Keratinocyte (primary cell): ENCODE data around the gene ACSF3. TPM values are rescaled to one million over a fixed set of nuclear protein-coding genes. Genes with fewer than 3 reads are reported as not detected.

ENCODE experiments used
- DNase-seq: peaks from one replicate; pipeline ENCODE4 v3.0.0-alpha.2; 2011; ENCODE audit warnings: low read depth, missing footprints, low spot score
- FAIRE-seq: peaks from 2 replicates; lab custom pipeline; 2011; peaks lifted over from hg19 to GRCh38; lab: Jason Lieb, UNC
- H2AFZ ChIP-seq: 2 replicates; pipeline ENCODE4 v1.6.0; 2012; ENCODE audit warnings: low read length, control low read depth, inconsistent platforms; ENCODE audit not compliant: control insufficient read depth
- H3K27ac ChIP-seq: 2 replicates; pipeline ENCODE4 v1.5.1; 2011; ENCODE audit warnings: low read length; ENCODE audit not compliant: control insufficient read depth, insufficient read depth
- H3K27me3 ChIP-seq: 3 replicates; pipeline ENCODE4 v1.6.0; 2011; ENCODE audit warnings: low read length; ENCODE audit not compliant: control insufficient read depth, insufficient read depth; ENCODE audit errors: extremely low read depth
- H3K36me3 ChIP-seq, 2 experiments: 2 replicates in 1 of 2; 3 replicates in 1 of 2; pipeline ENCODE4 v1.5.1; 2011; ENCODE audit warnings: low read length in 2 of 2, mild to moderate bottlenecking in 1 of 2; ENCODE audit not compliant: control insufficient read depth in 2 of 2, insufficient read depth in 2 of 2; ENCODE audit errors: extremely low read depth in 1 of 2
- H3K4me1 ChIP-seq: 3 replicates; pipeline ENCODE4 v1.5.1; 2011; ENCODE audit warnings: low read length; ENCODE audit not compliant: control insufficient read depth, insufficient read depth; ENCODE audit errors: extremely low read depth
- H3K4me2 ChIP-seq: 3 replicates; pipeline ENCODE4 v1.6.0; 2011; ENCODE audit warnings: low read depth, low read length; ENCODE audit not compliant: control insufficient read depth, insufficient read depth; ENCODE audit errors: extremely low read depth
- H3K4me3 ChIP-seq, 3 experiments: fragments of 200-600 bp in 1 of 3; sonication (generic) in 1 of 3; 2 replicates in 2 of 3; 3 replicates in 1 of 3; pipeline ENCODE4 v1.5.1; 2011 to 2016; ENCODE audit warnings: low read length in 3 of 3, mild to moderate bottlenecking in 3 of 3, control low read depth in 2 of 3, inconsistent platforms in 1 of 3, low read depth in 1 of 3, mixed read lengths in 1 of 3, mixed run types in 1 of 3, moderate library complexity in 1 of 3; ENCODE audit not compliant: control insufficient read depth in 2 of 3, insufficient read depth in 2 of 3; ENCODE audit errors: extremely low read depth in 1 of 3
- H3K79me2 ChIP-seq: 2 replicates; pipeline ENCODE4 v1.6.0; 2012; ENCODE audit warnings: low read length; ENCODE audit not compliant: control insufficient read depth, insufficient read depth
- H3K9ac ChIP-seq: 3 replicates; pipeline ENCODE4 v1.6.0; 2011; ENCODE audit warnings: low read length; ENCODE audit not compliant: control insufficient read depth, insufficient read depth; ENCODE audit errors: extremely low read depth
- H3K9me1 ChIP-seq: 3 replicates; pipeline ENCODE4 v1.6.0; 2011; ENCODE audit warnings: low read length; ENCODE audit not compliant: control insufficient read depth, insufficient read depth; ENCODE audit errors: extremely low read depth
- H3K9me3 ChIP-seq: 2 replicates; pipeline ENCODE4 v1.5.1; 2012; ENCODE audit warnings: low read depth, low read length; ENCODE audit not compliant: control insufficient read depth
- H4K20me1 ChIP-seq: 3 replicates; pipeline ENCODE4 v1.6.0; 2011; ENCODE audit warnings: low read length; ENCODE audit not compliant: control insufficient read depth, insufficient read depth; ENCODE audit errors: extremely low read depth
- CTCF ChIP-seq, 3 experiments: IDR thresholded peaks in 1 of 3; conservative IDR thresholded peaks in 1 of 3; optimal IDR thresholded peaks in 1 of 3; 2 replicates in 2 of 3; 3 replicates in 1 of 3; pipeline versions ENCODE3 to v1.5.1; 2011; ENCODE audit warnings: low read length in 3 of 3, mild to moderate bottlenecking in 3 of 3, moderate library complexity in 2 of 3, control low read depth in 1 of 3, inconsistent platforms in 1 of 3; ENCODE audit not compliant: insufficient read depth in 2 of 3; ENCODE audit errors: extremely low read depth in 1 of 3
- EZH2 ChIP-seq: IDR thresholded peaks from one replicate; pipeline ENCODE4 v1.6.1; 2012; ENCODE audit warnings: inconsistent platforms, mild to moderate bottlenecking, low read length, moderate library complexity
- dilution Hi-C: fragments of 300-500 bp; cut with MboI; formaldehyde crosslinking; loops from one replicate; pipeline ENCODE4 v1.7.0; 2020; ENCODE audit warnings: low sequenced_read_pairs; ENCODE audit not compliant: extremely low pct_ligation_motif_present
- polyA plus RNA-seq, 5 experiments: library from polyadenylated mRNA; depleted of rRNA in 3 of 5; stranded (reverse) in 3 of 5; stranded (forward) in 1 of 5; unstranded in 1 of 5; fragments of >200 nt; gene quantifications; 1 replicate in 1 of 5; 2 replicates in 3 of 5; 3 replicates in 1 of 5; pipeline versions ENCODE4 v1.2.1 to v1.2.3, GENCODE V29; 2011 to 2012; ENCODE audit warnings: missing spikeins in 2 of 5, low read depth in 1 of 5, low replicate concordance in 1 of 5

ACSF3 gene
- polyA plus RNA-seq, 1 donor (not counting 4 experiments of a cell fraction or from before 2014, with no cell fraction given) = 13.4 TPM

GRCh38 chr16:89063768-89064320 lies 29.8 kb upstream of the ACSF3 start:
- no peaks in the 10 kb centered on the region for H4K20me1 ChIP-seq
- H3K4me1 ChIP-seq = no peaks in the 10 kb centered on the region
- H3K9me1 ChIP-seq = no peaks in the 10 kb centered on the region
- no peak overlapping the region for H3K27ac ChIP-seq
- H3K4me3 ChIP-seq = no peak overlapping the region
- H2AFZ ChIP-seq = no peak overlapping the region
- no peak overlapping the region for H3K9ac ChIP-seq
- dilution Hi-C loops = no loop called here
- DNase-seq = no peak
- FAIRE-seq = no peak
- no peaks in the 10 kb centered on the region for H3K9me3 ChIP-seq
- no peaks in the 10 kb centered on the region for H3K79me2 ChIP-seq
- no peaks in the 10 kb centered on the region for H3K36me3 ChIP-seq
- no peak for TF ChIP-seq EZH2
- TF ChIP-seq CTCF (optimal IDR thresholded peaks at IDR 0.05 in 1 of 3, IDR thresholded peaks at IDR 0.05 in 1 of 3, conservative IDR thresholded peaks at IDR 0.05 in 1 of 3; ENCODE audit: extremely low read depth in 1 of 3, insufficient read depth in 2 of 3, low read length in 3 of 3) = no peak
- H3K27me3 ChIP-seq = peaks cover 17% of the 10 kb centered on the region
- H3K4me2 ChIP-seq = no peak overlapping the region

- dilution Hi-C loops = no loop called here
- no peak overlapping the region for H3K4me2 ChIP-seq
- H3K79me2 ChIP-seq = no peaks in the 10 kb centered on the region
- H3K4me3 ChIP-seq = no peak overlapping the region
- no peak overlapping the region for H3K9ac ChIP-seq
- no peaks in the 10 kb centered on the region for H3K36me3 ChIP-seq
- H3K4me1 ChIP-seq = no peaks in the 10 kb centered on the region
- peaks cover 17% of the 10 kb centered on the region for H3K27me3 ChIP-seq
- no peak for DNase-seq
- H3K27ac ChIP-seq = no peak overlapping the region
- no peaks in the 10 kb centered on the region for H3K9me3 ChIP-seq
- H2AFZ ChIP-seq = no peak overlapping the region
- no peaks in the 10 kb centered on the region for H4K20me1 ChIP-seq
- no peaks in the 10 kb centered on the region for H3K9me1 ChIP-seq
- no peak for FAIRE-seq
- TF ChIP-seq EZH2 (no peak), CTCF (optimal IDR thresholded peaks at IDR 0.05 in 1 of 3, IDR thresholded peaks at IDR 0.05 in 1 of 3, conservative IDR thresholded peaks at IDR 0.05 in 1 of 3; ENCODE audit: extremely low read depth in 1 of 3, insufficient read depth in 2 of 3, low read length in 3 of 3) (no peak)
Measured at GRCh38 chr16:89064606-89065457, 28.8 kb upstream of the ACSF3 start.
